Activated CD8-positive, alpha-beta T cell treated with anti-CD3 and anti-CD28 coated beads, Interleukin-2, amount 10 ng/mL, durations not matched to agents 7 days and 5 days (primary cell): ENCODE measurements around the gene WFDC5. TPM values are rescaled to one million over a fixed set of nuclear protein-coding genes. Genes with fewer than 3 reads are reported as not detected.
A peak's percentile ranks its signal among the peaks of the same experiment; 100 is the strongest.

Experiments
- ATAC-seq: fragments of 150-1000 bp; cut with Tn5 transposase; one replicate; pipeline ENCODE4 v1.10.0; 2021; ENCODE audit warnings: moderate library complexity
- CTCF ChIA-PET: fragments of 350-600 bp; sonication (Branson Sonifier 250); formaldehyde crosslinking; loops from one replicate; lab custom pipeline; 2021; ENCODE audit warnings: antibody characterized with exemption; lab: Charles Lee
- POLR2A ChIA-PET: fragments of 350-600 bp; sonication (Branson Sonifier 250); formaldehyde crosslinking; loops from one replicate; lab custom pipeline; 2021; ENCODE audit warnings: antibody characterized with exemption; lab: Charles Lee
- DNase-seq: peaks from one replicate; pipeline ENCODE4 v3.0.0-alpha.2; 2020
- H3K27ac Mint-ChIP-seq: one replicate; pipeline ENCODE4 v1.8.0; 2021; ENCODE audit warnings: mild to moderate bottlenecking, mixed read lengths
- H3K27me3 Mint-ChIP-seq: one replicate; pipeline ENCODE4 v1.8.0; 2021; ENCODE audit warnings: low read depth, mixed read lengths
- H3K36me3 Mint-ChIP-seq: one replicate; pipeline ENCODE4 v1.8.0; 2021; ENCODE audit warnings: low read depth, mixed read lengths
- H3K4me1 Mint-ChIP-seq: one replicate; pipeline ENCODE4 v1.8.0; 2021; ENCODE audit warnings: low read depth, mixed read lengths
- H3K4me3 Mint-ChIP-seq: one replicate; pipeline ENCODE4 v1.8.0; 2021; ENCODE audit warnings: mild to moderate bottlenecking, mixed read lengths
- H3K9me3 Mint-ChIP-seq: one replicate; pipeline ENCODE4 v1.8.0; 2022; ENCODE audit warnings: mixed read lengths; ENCODE audit not compliant: insufficient read depth
- total RNA-seq, 2 experiments: library from RNA; stranded (reverse); gene quantifications; one replicate each; pipeline ENCODE4 v1.2.3, GENCODE V29; 2021

Gene WFDC5
- total RNA-seq, 2 experiments from 2014 or later = not detected

GRCh38 chr20:45087814-45088213, 27.2 kb downstream of the WFDC5 start:
- Mint-ChIP-seq H3K27ac (no peak overlapping the region), H3K27me3 (no peaks in the 10 kb centered on the region), H3K4me1 (peaks cover 4% of the 10 kb centered on the region), H3K36me3 (peaks cover 53% of the 10 kb centered on the region), H3K9me3 (no peaks in the 10 kb centered on the region), H3K4me3 (no peak overlapping the region)
- ATAC-seq (no peak), DNase-seq (no peak)
- CTCF ChIA-PET = interaction anchor here (2.8 kb wide), 2 partner anchors 9 to 44 kb away, joined by 14 to 19 read pairs; no protein-coding TSS in a partner anchor
- POLR2A ChIA-PET = no interaction called here

- DNase-seq (no peak), ATAC-seq (no peak)
- POLR2A ChIA-PET = no interaction called here
- no peak overlapping the region for H3K27ac Mint-ChIP-seq
- no peaks in the 10 kb centered on the region for H3K9me3 Mint-ChIP-seq
- H3K36me3 Mint-ChIP-seq = peaks cover 58% of the 10 kb centered on the region
- CTCF ChIA-PET = interaction anchor here (1.0 to 2.8 kb wide), 4 partner anchors 9 to 204 kb away, joined by 3 to 19 read pairs (median 8); no protein-coding TSS in a partner anchor
- peaks cover 4% of the 10 kb centered on the region for H3K4me1 Mint-ChIP-seq
- H3K4me3 Mint-ChIP-seq = no peak overlapping the region
- no peaks in the 10 kb centered on the region for H3K27me3 Mint-ChIP-seq
These were observed 27.7 kb downstream of the WFDC5 start for GRCh38 chr20:45087097-45087790.

DNA sequence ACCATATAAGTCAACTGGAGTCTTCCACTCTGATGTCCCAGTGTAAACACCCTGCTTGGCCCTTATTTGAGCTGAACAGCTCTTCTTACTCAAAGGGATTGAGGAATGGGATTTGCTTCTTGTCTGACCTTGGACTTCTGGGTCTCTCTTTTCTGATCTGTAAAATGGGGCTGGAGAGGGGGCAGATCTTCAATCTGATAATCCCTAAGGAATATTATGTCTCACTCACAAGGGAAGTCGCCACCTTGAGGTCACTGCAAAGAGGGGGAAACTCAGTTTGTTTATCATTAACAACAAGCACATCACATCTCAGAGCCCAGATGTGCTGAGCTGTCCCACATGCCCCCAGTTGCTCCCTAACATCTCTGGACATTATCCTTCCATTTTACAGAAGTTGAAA, 29.1 kb downstream of the WFDC5 start:
- no peaks in the 10 kb centered on the region for H3K9me3 Mint-ChIP-seq
- ChIA-PET POLR2A (no interaction called here), CTCF (interaction anchor here (1.1 to 2.8 kb wide), 3 partner anchors 11 to 42 kb away, joined by 3 to 19 read pairs (median 14); no protein-coding TSS in a partner anchor)
- peaks cover 69% of the 10 kb centered on the region for H3K36me3 Mint-ChIP-seq
- DNase-seq = no peak
- H3K27ac Mint-ChIP-seq = peak overlapping the region; percentile 8
- H3K4me1 Mint-ChIP-seq = peaks cover 4% of the 10 kb centered on the region
- no peak for ATAC-seq
- H3K4me3 Mint-ChIP-seq = no peak overlapping the region
- H3K27me3 Mint-ChIP-seq = no peaks in the 10 kb centered on the region

GRCh38 chr20:45085289-45085688, 29.7 kb downstream of the WFDC5 start:
- no peak for ATAC-seq
- Mint-ChIP-seq H3K9me3 (no peaks in the 10 kb centered on the region), H3K36me3 (peaks cover 70% of the 10 kb centered on the region), H3K27me3 (no peaks in the 10 kb centered on the region), H3K4me3 (no peak overlapping the region), H3K27ac (peak overlapping the region; percentile 8), H3K4me1 (peaks cover 4% of the 10 kb centered on the region)
- DNase-seq = no peak
- POLR2A ChIA-PET = no interaction called here
- CTCF ChIA-PET = interaction anchor here (2.8 kb wide), 2 partner anchors 11 to 42 kb away, joined by 14 to 19 read pairs; no protein-coding TSS in a partner anchor

DNA sequence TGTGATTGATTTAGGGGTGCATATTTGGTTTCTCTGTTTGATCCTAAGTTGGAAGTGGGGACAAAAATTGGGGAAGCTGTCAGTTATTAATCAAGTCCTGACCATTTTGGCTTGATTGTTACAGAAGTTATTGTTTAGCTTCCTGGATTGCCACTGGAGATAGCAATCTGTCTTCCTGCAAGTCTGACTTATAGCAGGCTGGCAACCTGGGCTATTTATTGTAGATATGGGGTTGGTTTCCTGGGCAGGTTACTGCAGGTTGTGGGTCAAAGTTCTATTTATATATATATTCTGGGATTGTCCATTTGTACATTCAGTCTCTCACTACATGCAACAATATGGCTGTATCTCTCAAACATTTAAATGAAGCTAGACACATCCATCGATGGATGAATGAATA, 31.8 kb downstream of the WFDC5 start:
- DNase-seq = no peak
- H3K36me3 Mint-ChIP-seq = peaks cover 78% of the 10 kb centered on the region
- no peaks in the 10 kb centered on the region for H3K9me3 Mint-ChIP-seq
- CTCF ChIA-PET = interaction anchor here (1.0 to 4.1 kb wide), 4 partner anchors 11 to 39 kb away, joined by 3 to 18 read pairs (median 6); no protein-coding TSS in a partner anchor
- H3K27ac Mint-ChIP-seq = no peak overlapping the region
- H3K27me3 Mint-ChIP-seq = no peaks in the 10 kb centered on the region
- peaks cover 4% of the 10 kb centered on the region for H3K4me1 Mint-ChIP-seq
- POLR2A ChIA-PET = interaction anchor here (1.5 kb wide), 1 partner anchor 39 kb away, joined by 3 read pairs; no protein-coding TSS in a partner anchor
- ATAC-seq = no peak
- H3K4me3 Mint-ChIP-seq = no peak overlapping the region

GRCh38 chr20:45082468-45082867, 32.5 kb downstream of the WFDC5 start:
- Mint-ChIP-seq H3K27ac (no peak overlapping the region), H3K4me1 (peaks cover 4% of the 10 kb centered on the region), H3K27me3 (no peaks in the 10 kb centered on the region), H3K36me3 (peaks cover 78% of the 10 kb centered on the region), H3K4me3 (no peak overlapping the region), H3K9me3 (no peaks in the 10 kb centered on the region)
- DNase-seq (no peak), ATAC-seq (no peak)
- CTCF ChIA-PET = interaction anchor here (0.6 to 4.1 kb wide), 5 partner anchors 10 to 39 kb away, joined by 3 to 18 read pairs (median 3); no protein-coding TSS in a partner anchor
- POLR2A ChIA-PET = interaction anchor here (1.5 kb wide), 1 partner anchor 39 kb away, joined by 3 read pairs; no protein-coding TSS in a partner anchor

- Mint-ChIP-seq H3K4me3 (no peak overlapping the region), H3K4me1 (peaks cover 4% of the 10 kb centered on the region), H3K36me3 (peaks cover 83% of the 10 kb centered on the region), H3K27ac (no peak overlapping the region), H3K9me3 (no peaks in the 10 kb centered on the region), H3K27me3 (no peaks in the 10 kb centered on the region)
- ATAC-seq (no peak), DNase-seq (no peak)
- POLR2A ChIA-PET = no interaction called here
- CTCF ChIA-PET = interaction anchor here (4.1 kb wide), 1 partner anchor 37 kb away, joined by 18 read pairs; no protein-coding TSS in a partner anchor
These were observed 33.9 kb downstream of the WFDC5 start for GRCh38 chr20:45080867-45081624.

DNA sequence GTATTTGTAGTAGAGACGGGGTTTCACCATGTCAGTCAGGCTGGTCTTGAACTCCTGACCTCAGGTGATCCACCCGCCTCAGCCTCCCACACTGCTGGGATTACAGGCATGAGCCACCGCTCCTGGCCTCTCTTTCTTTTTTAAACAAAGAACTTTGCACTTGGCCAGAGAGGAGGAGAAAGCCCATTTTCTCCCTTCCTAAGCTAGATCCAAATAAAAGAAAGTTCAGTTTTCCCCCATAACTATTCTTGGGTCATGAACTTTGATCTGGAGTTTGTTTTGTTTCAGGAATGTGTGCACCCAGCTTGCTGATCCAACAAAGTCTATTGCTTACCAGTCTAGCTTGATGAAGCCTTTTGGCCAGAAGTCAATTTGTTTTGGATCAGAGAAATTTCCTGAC, 37.4 kb downstream of the WFDC5 start:
- no peaks in the 10 kb centered on the region for H3K9me3 Mint-ChIP-seq
- CTCF ChIA-PET = interaction anchor here (1.0 to 2.4 kb wide), 8 partner anchors 16 to 67 kb away, joined by 3 to 9 read pairs (median 3); no protein-coding TSS in a partner anchor
- ATAC-seq (no peak), DNase-seq (no peak)
- H3K36me3 Mint-ChIP-seq = peaks cover 78% of the 10 kb centered on the region
- H3K4me1 Mint-ChIP-seq = no peaks in the 10 kb centered on the region
- H3K27ac Mint-ChIP-seq = no peak overlapping the region
- H3K27me3 Mint-ChIP-seq = no peaks in the 10 kb centered on the region
- no peak overlapping the region for H3K4me3 Mint-ChIP-seq
- POLR2A ChIA-PET = no interaction called here

- CTCF ChIA-PET = interaction anchor here (1.0 to 2.9 kb wide), 3 partner anchors 10 to 28 kb away, joined by 3 to 21 read pairs (median 9); no protein-coding TSS in a partner anchor
- H3K4me1 Mint-ChIP-seq = no peaks in the 10 kb centered on the region
- no peak overlapping the region for H3K27ac Mint-ChIP-seq
- H3K36me3 Mint-ChIP-seq = peaks cover 66% of the 10 kb centered on the region
- no peaks in the 10 kb centered on the region for H3K9me3 Mint-ChIP-seq
- no peak for ATAC-seq
- DNase-seq = no peak
- H3K4me3 Mint-ChIP-seq = no peak overlapping the region
- POLR2A ChIA-PET = no interaction called here
- no peaks in the 10 kb centered on the region for H3K27me3 Mint-ChIP-seq
These were observed 41.8 kb downstream of the WFDC5 start for GRCh38 chr20:45073221-45073620.

DNA sequence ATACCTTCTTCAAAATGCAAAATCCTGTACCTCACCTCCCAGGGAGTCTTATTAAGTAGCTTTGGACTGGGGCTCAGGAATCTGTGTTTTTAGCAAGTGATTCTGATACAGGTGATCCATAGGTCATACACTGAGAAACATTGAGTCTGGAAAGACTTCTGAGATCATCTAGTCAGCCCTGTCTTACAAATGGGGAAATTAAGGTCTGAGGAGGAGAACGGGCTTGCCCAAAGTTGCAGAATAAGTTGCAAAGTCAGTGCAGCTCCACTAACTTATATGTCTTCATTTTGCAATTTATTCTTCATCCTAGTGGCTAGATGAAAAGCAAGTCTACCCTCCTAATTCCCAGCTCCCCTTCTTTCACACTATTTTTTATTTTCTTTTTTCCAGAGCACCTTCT, 42.9 kb downstream of the WFDC5 start:
- Mint-ChIP-seq H3K27ac (peak overlapping the region; percentile 11), H3K27me3 (no peaks in the 10 kb centered on the region), H3K4me3 (no peak overlapping the region), H3K36me3 (peaks cover 70% of the 10 kb centered on the region), H3K4me1 (no peaks in the 10 kb centered on the region), H3K9me3 (no peaks in the 10 kb centered on the region)
- CTCF ChIA-PET = interaction anchor here (0.8 to 2.9 kb wide), 9 partner anchors 7 to 221 kb away, joined by 3 to 21 read pairs (median 5); no protein-coding TSS in a partner anchor
- POLR2A ChIA-PET = no interaction called here
- DNase-seq (no peak), ATAC-seq (no peak)

GRCh38 chr20:45070932-45071632, 43.9 kb downstream of the WFDC5 start:
- POLR2A ChIA-PET = interaction anchor here (0.7 kb wide), 1 partner anchor 128 kb away, joined by 3 read pairs; no protein-coding TSS in a partner anchor
- no peaks in the 10 kb centered on the region for H3K4me1 Mint-ChIP-seq
- no peak overlapping the region for H3K4me3 Mint-ChIP-seq
- H3K9me3 Mint-ChIP-seq = no peaks in the 10 kb centered on the region
- H3K36me3 Mint-ChIP-seq = peaks cover 69% of the 10 kb centered on the region
- DNase-seq (no peak), ATAC-seq (no peak)
- CTCF ChIA-PET = interaction anchor here (0.8 to 2.9 kb wide), 7 partner anchors 8 to 31 kb away, joined by 3 to 21 read pairs (median 5); no protein-coding TSS in a partner anchor
- no peaks in the 10 kb centered on the region for H3K27me3 Mint-ChIP-seq
- no peak overlapping the region for H3K27ac Mint-ChIP-seq
